Purkinje cell (primary cell): ENCODE measurements around the gene EIF4G2. TPM values are rescaled to one million over a fixed set of nuclear protein-coding genes. Genes with fewer than 3 reads are reported as not detected.

Experiments used
- polyA plus RNA-seq: library from polyadenylated mRNA; unstranded; fragments of >200 nt; fragmentation: Nextera tagmentation; gene quantifications from 2 replicates; pipeline ENCODE4 v1.2.1, GENCODE V29; 2014

EIF4G2 gene
- polyA plus RNA-seq = 288 and 293 TPM in 2 replicates

DNA sequence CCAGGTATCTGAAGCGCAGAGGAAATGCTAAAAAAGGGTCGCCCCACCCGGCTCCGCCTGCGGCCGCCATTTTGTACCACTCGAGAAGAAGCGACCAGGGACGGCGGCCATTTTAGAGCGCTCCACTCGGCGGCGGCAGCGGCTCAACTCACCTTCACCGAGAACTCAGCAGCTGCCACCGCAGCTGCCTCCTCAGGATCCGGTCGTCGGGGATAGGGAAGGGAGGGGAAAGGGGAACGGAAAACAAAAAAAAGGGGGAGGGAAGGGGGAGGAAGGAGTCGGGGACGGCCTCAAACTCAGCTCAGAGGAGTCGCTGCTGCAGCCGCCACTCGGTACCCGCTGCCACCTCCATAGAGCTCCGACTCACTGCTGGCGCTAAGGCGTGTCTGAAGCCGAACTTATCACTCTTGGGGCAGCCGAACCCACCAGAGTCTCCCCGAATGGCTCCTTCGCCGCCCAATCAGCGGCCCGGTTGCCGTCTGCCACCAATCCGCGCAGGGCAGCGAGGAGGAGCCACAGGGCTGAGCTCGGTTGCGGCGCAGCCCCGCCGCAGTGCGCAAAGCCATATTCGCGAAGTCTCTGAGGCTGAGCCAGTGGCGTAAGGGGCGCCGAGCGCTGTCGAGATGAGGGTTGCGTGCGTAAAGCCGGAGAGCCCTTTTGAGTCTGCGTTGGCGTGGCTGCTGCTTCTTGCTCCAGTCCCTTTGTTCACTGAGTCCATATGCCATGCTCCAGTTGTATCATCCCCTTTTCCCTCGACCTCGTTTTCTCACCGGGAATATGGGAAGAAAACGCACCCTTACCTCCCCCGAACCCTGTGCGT lies at the start of gene EIF4G2:
Gene EIF4G2, minus strand, starts transcription at position 374 of the 820 bp plus-strand sequence.

DNA sequence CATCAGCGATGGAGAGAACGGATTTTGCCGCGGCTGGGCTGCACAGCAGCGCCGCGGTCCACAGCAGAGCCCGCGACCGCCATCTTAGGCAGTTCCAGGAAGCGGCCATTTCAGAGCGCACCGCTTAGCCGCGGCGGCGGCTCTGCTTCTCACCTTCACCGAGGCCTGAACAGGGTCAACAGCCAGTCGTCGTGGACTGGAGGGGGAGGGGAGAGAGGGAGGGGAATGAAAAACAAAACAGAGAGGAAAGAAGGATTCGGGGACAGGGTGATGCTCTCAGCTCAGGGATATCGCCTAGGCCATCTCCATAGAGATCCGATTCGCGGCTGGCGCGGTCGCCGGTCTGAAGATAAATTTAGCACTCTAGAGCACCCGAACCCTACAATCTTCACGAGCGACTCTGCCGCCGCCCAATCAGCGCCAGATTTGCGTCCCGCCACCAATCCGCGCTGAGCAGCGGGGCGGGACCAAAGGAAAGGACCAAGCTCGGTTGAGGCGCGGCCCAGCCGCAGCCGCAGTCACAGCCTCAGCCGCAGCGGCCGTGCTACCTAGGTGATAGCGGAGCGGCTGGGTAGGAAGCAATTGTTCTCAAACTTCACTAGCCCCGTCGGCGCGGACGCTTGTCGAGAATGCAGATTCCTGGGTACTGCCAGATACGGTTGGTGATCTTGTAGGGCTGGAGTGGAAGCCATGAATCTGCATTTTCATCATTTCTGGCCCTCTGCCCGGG lies 49.1 kb upstream of the EIF4G2 start, which contains the start of gene ZBED5:
Gene ZBED5, minus strand, starts transcription at position 345 of the 730 bp plus-strand sequence. CDS start 3,108 bp downstream, outside the sequence.

DNA sequence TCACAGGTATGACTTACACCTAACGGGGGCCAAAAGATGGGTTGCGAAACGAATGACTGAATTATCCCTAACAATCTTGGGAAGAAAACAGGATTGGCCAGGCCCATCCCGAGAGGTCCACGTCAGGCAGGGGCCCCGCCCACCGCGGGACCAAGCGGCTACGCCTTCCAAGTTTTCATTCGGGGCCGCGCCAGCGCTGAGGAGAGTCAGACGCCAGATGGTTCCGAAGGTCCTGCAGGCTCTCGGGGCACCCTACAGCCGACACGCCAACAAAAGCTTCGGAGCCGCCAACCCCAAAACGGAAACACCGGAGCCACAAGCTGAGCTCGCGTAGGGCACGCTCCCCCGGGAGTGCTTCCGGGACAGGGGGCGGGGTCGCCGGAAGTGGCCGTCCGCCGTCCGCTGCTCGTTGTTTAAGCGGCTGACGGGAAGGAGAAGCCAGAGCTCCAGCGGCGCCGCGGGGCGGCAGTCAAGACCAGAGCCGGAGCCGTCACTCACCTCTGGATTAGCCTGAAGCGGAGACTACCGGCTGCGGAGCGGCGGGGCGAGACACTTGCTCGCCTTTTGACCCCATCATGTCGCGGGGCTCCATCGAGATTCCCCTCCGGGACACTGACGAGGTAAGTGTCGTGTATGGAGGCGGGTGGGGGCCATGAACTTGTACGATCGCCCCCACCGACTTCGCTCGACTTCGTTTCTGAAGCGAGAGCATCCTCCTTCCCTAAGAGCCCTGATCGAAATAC lies 57.7 kb downstream of the EIF4G2 start, which contains the start of gene CTR9:
Gene CTR9, plus strand, starts transcription at position 409 of the 743 bp plus-strand sequence. Its CDS starts 167 bp downstream, at position 576.

Other genes with a start within 250 kb of the EIF4G2 start
- not detected in 2 replicates for gene LYVE1, start 240.3 kb downstream of the EIF4G2 start, polyA plus RNA-seq
- gene IRAG1, start 115.2 kb downstream of the EIF4G2 start, polyA plus RNA-seq = 1.3 and 2.3 TPM in 2 replicates
- 13.4 and 19.8 TPM in 2 replicates for gene CTR9, start 57.7 kb downstream of the EIF4G2 start, polyA plus RNA-seq
- 48.4 and 56.3 TPM in 2 replicates for gene ZBED5, start 49.1 kb upstream of the EIF4G2 start, polyA plus RNA-seq